ENCODE results near the gene PCGF2.

PCGF2 gene

GRCh38 chr17:38716368-38717005 lies 31.6 kb downstream of the PCGF2 start:
- no peak for DNase-seq

- no peak for DNase-seq
Observed at GRCh38 chr17:38715216-38715943, 32.8 kb downstream of the PCGF2 start.

GRCh38 chr17:38713456-38714075 lies 34.6 kb downstream of the PCGF2 start:
- DNase-seq: no peak

- DNase-seq: no peak
Observed at GRCh38 chr17:38712593-38712992, 35.5 kb downstream of the PCGF2 start.

GRCh38 chr17:38711792-38712571 lies 36.2 kb downstream of the PCGF2 start:
- DNase-seq: no peak

- DNase-seq: no peak
Observed at GRCh38 chr17:38710985-38711384, 37.2 kb downstream of the PCGF2 start.

GRCh38 chr17:38710604-38710962 lies 37.6 kb downstream of the PCGF2 start:
- DNase-seq: no peak

- no peak for DNase-seq
Observed at GRCh38 chr17:38709864-38710603, 38.1 kb downstream of the PCGF2 start.

GRCh38 chr17:38709104-38709820 lies 38.9 kb downstream of the PCGF2 start:
- DNase-seq: no peak

GRCh38 chr17:38707678-38708351 lies 40.3 kb downstream of the PCGF2 start:
- DNase-seq: no peak

GRCh38 chr17:38706505-38707216 lies 41.5 kb downstream of the PCGF2 start:
- no peak for DNase-seq

- DNase-seq: no peak
Observed at GRCh38 chr17:38705803-38706504, 42.2 kb downstream of the PCGF2 start.

- DNase-seq: no peak
Observed at GRCh38 chr17:38705523-38705802, 42.7 kb downstream of the PCGF2 start.

GRCh38 chr17:38704606-38705522 lies 43.3 kb downstream of the PCGF2 start, which contains the start of gene MLLT6:
Gene MLLT6 (plus strand): TSS chr17:38705273. CDS start chr17:38705633, 360 bp downstream.
- peak; percentile 37 for DNase-seq

GRCh38 chr17:38703742-38704605 lies 44.2 kb downstream of the PCGF2 start:
- peak; percentile 67 for DNase-seq

- no peak for DNase-seq
Observed at GRCh38 chr17:38702916-38703741, 45.0 kb downstream of the PCGF2 start.

All from NCI-H1048 (cell line).